SKM-1 (cell line): ENCODE results near the gene LPIN1.

ENCODE experiments used
- DNase-seq: peaks from one replicate; lab custom pipeline; 2025; ENCODE audit not compliant: unreplicated experiment; lab: John Stamatoyannopoulos, UW

LPIN1 gene

GRCh38 chr2:11762031-11762430, 15.6 kb downstream of the LPIN1 start:
- DNase-seq: no peak

GRCh38 chr2:11762799-11763461, 16.5 kb downstream of the LPIN1 start:
- DNase-seq: no peak

GRCh38 chr2:11764359-11764758, 17.9 kb downstream of the LPIN1 start:
- no peak for DNase-seq

DNA sequence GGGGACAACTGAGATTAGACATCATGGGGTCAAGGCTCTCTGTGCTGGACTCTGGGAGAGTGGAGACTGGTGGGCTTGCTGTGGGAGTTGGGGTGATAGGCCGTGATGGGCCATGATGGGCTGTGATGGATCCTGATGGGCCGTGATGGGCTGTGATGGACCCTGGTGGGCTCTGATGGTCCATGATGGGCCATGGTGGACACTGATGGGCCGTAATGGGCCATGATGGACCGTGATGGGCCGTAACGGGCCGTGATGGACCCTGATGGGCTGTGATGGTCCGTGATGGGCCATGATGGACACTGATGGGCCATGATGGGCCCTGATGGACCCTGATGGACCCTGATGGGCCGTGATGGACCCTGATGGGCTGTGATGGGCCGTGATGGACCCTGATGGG, 18.5 kb downstream of the LPIN1 start:
- DNase-seq: no peak

- no peak for DNase-seq
Measured at GRCh38 chr2:11765501-11765900, 19.1 kb downstream of the LPIN1 start.

DNA sequence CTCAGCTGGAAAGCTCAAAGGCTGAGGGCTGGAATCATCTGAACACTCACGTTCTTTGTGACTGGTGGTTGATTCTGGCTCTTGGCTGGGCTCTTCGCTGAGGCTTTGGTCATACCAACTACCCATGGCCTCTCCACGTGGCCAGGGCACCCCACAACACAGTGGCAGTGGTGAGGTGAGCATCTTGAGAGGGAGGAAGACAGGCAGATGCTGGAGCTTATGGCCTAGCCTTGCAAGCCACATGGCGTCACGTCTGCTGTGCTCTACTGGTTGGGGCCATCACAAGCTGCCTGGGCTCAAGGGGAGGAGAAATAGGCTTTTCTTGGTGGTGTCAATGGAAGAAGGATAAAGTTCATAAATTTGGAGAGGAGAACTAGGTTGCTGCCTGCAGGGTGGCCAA, 19.6 kb downstream of the LPIN1 start:
- DNase-seq: no peak

DNA sequence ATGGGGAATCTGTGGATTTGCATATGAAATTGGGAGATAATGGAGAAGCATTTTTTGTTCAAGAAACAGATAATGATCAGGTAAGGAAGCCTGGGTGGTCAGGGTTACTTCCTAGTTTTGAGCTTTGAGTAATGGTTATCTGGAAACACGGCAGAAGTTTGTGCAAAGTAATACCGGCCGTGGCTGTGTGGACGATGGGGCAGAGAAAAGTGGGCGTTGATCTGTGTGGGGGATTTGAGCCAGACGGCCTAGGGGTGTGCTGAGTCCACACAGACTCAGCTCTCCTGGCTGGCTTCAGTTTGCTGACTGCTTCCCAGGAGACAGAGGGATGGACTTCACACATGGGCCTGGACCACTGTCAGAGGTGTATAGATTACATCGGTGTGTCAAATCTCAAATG, 21.3 kb downstream of the LPIN1 start:
- DNase-seq: no peak

- DNase-seq: no peak
Measured at GRCh38 chr2:11768946-11769345, 22.5 kb downstream of the LPIN1 start.

DNA sequence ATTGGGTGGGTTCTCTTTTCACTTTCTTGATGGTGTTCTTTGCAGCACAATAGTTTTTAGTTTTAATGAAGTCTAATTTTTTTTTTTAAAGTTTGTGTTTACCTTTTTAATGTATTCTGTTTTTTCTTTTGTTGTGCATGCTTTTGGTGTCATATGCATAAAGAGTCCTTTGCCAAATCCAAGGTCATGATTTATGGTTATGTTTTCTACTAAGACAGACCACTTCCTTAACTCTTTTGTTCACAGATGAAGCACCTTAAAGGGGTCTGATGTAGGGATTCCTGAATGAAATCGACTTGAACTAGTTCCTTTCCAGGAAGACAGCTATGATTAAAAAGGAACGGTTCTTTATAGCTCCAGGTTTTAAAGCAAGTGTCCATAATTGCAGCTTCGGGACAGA, 23.1 kb downstream of the LPIN1 start:
- no peak for DNase-seq

GRCh38 chr2:11770531-11771188, 24.2 kb downstream of the LPIN1 start:
- no peak for DNase-seq

DNA sequence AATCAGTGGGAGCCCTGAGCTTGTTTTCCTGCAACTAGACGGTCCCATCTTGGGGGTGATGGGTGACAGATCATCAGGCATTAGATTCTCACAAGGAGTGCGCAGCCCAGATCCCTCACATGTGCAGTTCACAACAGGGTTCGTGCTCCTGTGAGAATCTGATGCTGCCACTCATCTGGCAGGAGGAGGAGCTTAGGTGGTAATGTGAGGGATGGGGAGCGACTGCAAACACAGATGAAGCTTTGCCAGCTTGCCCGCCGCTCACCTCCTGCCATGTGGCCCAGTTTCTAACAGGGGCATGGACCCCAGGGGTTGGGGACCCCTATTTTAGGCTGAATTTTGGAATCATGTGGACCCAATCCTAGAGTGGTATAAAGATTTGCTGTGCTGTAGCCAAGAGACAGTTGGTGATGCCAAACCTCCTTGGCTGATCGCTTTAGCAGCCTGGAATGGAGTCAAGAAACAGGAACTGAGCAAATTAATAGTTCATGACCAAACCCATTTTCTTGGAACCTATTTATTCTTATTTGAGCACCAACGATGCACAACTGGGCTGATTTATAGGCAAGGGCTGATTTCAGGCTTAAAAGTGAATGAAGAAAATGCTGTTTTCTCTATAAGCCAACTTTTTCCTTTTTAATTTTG, 25.7 kb downstream of the LPIN1 start:
- DNase-seq: no peak

GRCh38 chr2:11773111-11773510, 26.7 kb downstream of the LPIN1 start:
- DNase-seq: no peak

- no peak for DNase-seq
Measured at GRCh38 chr2:11773747-11774525, 27.5 kb downstream of the LPIN1 start.

DNA sequence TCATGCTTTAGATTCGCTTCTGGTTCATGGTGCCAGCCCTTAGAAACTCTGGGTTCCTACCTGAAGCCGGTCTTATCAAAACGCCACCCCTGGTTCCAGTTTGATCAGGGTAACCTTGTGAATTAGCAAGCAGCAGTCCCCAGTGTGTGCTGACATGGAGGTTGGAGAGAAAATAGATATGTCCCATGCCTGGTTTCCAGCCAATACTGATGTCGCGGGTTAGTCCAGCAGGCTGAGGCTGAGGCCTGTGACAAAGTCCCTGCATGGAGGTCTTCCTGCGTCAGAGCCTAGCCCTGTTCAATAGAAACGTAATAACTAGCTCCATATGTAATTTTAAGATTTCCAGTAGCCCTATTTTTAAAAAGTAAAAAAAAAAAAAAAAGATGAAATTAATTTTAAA, 28.2 kb downstream of the LPIN1 start:
- no peak for DNase-seq

- no peak for DNase-seq
Measured at GRCh38 chr2:11775384-11775783, 29.0 kb downstream of the LPIN1 start.

- no peak for DNase-seq
Measured at GRCh38 chr2:11777066-11777782, 30.8 kb downstream of the LPIN1 start.

DNA sequence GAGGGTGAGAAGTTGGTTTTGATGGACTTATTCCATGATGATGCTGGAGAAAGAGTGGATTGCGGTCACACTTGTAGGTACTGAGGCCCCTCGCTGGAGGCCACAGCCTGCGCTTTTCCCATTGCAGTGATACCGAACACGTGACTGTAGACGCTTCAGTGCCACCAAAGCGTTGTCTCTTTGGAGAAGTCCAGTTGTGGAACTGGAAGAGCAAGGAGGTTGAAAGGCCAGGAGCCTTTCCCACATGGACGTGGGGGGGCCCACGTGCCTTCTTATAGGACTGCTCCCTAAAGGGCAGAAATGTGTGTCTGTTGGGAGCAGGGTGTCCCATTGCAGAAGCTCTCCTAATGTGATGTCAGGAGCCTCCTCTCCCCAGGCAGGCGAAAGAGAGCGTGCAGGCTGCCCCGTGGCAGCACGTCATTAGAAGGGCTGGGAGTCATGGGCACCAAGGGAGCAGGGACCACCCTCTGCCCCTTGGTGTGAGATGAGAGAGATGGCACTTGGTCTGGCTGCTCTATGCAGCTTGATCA, 31.5 kb downstream of the LPIN1 start:
- no peak for DNase-seq

DNA sequence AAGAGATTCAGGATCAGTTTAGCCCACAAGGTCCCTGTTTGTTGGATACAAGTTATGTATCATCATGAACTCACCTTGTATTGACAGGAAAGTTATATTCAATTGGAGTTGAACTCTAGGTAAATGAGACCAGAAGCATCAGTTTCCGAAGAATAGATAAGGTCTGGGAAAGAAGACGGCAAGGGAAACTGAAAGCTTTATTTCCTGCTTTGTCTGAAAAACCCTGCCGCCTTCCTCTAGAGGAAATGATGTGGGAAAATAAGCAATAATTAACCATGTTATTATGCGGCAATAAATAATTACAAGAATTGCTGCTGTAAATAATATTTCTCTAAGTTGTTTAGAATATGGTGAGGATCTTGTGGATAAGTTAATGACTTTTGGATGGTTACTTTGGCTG, 32.0 kb downstream of the LPIN1 start:
- DNase-seq: no peak

GRCh38 chr2:11778923-11779757, 32.7 kb downstream of the LPIN1 start:
- DNase-seq: peak; percentile 13

DNA sequence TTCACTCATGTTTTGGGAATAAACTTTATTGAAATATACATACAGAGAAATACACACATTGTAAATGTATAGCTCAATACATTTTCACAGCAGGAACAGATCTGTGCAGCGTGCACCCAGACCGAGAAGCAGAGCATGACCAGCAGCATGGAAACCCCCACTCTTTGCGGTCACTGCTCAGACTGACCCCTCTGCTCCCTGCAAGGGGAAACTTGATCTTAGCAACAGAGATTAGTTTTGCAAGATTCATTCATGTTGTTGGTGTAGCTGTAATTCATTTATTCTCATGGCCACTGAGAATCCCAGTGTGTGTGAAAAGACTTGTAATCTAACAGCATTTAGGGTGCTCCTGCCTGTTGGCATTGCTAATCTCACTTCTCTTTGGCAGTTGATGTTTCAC, 35.2 kb downstream of the LPIN1 start:
- no peak for DNase-seq
